ENCODE data around the gene NDUFA11.
"Not testable (repeated sequence)": the region's sequence is repeated elsewhere in the genome, so short reads cannot be mapped to it uniquely, and the experiment has no call there.

The NDUFA11 gene

GRCh38 chr19:5891572-5891937 lies 12.0 kb downstream of the NDUFA11 start:
- H2AFZ ChIP-seq (ENCODE audit: low read length), result no peak overlapping the region
- H3K4me2 ChIP-seq (ENCODE audit: low read depth, low read length, poor library complexity, severe bottlenecking), result no peak overlapping the region
- H3K4me3 ChIP-seq (ENCODE audit: low read length, poor library complexity, severe bottlenecking), result no peak overlapping the region
- H3K9me2 ChIP-seq (replicated peaks; ENCODE audit: low read depth, low read length), result no peaks in the 10 kb centered on the region
- TF ChIP-seq CTCF (conservative IDR thresholded peaks at IDR 0.05; ENCODE audit: low read length) (no peak), EZH2phosphoT487 (IDR thresholded peaks at IDR 0.05; ENCODE audit: borderline replicate concordance) (no peak)
- H3K27me3 ChIP-seq (ENCODE audit: insufficient read depth, low read length, poor library complexity, severe bottlenecking), result no peaks in the 10 kb centered on the region
- H3K36me3 ChIP-seq (ENCODE audit: insufficient read depth, low read length), result peaks cover 13% of the 10 kb centered on the region; the same call in 1 of the 2 replicates
- H4K20me1 ChIP-seq (ENCODE audit: insufficient read depth, low read length, poor library complexity, severe bottlenecking), result no peaks in the 10 kb centered on the region
- H3K4me1 ChIP-seq (ENCODE audit: insufficient read depth, low read length, poor library complexity, severe bottlenecking), result no peaks in the 10 kb centered on the region
- no peaks in the 10 kb centered on the region for H3K9me3 ChIP-seq (ENCODE audit: insufficient read depth, low read depth, low read length)
- no peak overlapping the region for H3K9ac ChIP-seq (ENCODE audit: low read depth, low read length, poor library complexity, severe bottlenecking)
- H3F3A ChIP-seq (ENCODE audit: low read depth), result no peaks in the 10 kb centered on the region
- no peaks in the 10 kb centered on the region for H3K79me2 ChIP-seq (ENCODE audit: insufficient read depth, low read length)

DNA sequence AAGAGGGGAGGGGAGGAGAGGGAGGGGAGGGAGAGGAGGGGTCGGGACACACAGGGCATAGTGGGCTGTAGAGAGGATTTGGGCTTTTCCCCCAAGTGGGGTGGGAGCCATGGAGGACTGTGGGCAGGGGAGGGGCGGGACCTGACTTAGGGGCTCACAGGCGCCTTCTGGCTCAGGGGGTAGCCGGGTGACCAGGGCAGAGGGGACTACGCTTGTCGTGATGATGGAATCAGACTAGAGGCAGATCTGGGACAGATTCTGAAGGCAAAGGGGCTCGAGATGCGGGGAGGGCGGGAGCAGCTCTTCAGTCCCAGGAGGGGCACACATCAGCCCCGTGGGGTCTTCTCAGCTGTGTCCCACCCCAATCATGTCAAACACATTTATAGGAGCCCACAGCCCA lies 13.5 kb downstream of the NDUFA11 start:
- H3K9ac ChIP-seq (ENCODE audit: low read depth, low read length, poor library complexity, severe bottlenecking), result no peak overlapping the region
- no peak overlapping the region for H3K4me3 ChIP-seq (ENCODE audit: low read length, poor library complexity, severe bottlenecking)
- H3K79me2 ChIP-seq (ENCODE audit: insufficient read depth, low read length), result no peaks in the 10 kb centered on the region
- no peak overlapping the region for H3K4me2 ChIP-seq (ENCODE audit: low read depth, low read length, poor library complexity, severe bottlenecking)
- no peaks in the 10 kb centered on the region for H3K4me1 ChIP-seq (ENCODE audit: insufficient read depth, low read length, poor library complexity, severe bottlenecking)
- H4K20me1 ChIP-seq (ENCODE audit: insufficient read depth, low read length, poor library complexity, severe bottlenecking), result no peaks in the 10 kb centered on the region
- TF ChIP-seq CTCF (conservative IDR thresholded peaks at IDR 0.05; ENCODE audit: low read length) (no peak), EZH2phosphoT487 (IDR thresholded peaks at IDR 0.05; ENCODE audit: borderline replicate concordance) (no peak)
- no peaks in the 10 kb centered on the region for H3K27me3 ChIP-seq (ENCODE audit: insufficient read depth, low read length, poor library complexity, severe bottlenecking)
- H3K9me2 ChIP-seq (replicated peaks; ENCODE audit: low read depth, low read length), result no peaks in the 10 kb centered on the region
- peaks cover under 1% of the 10 kb centered on the region; the same call in 1 of the 2 replicates for H3K36me3 ChIP-seq (ENCODE audit: insufficient read depth, low read length)
- H3K9me3 ChIP-seq (ENCODE audit: insufficient read depth, low read depth, low read length), result no peaks in the 10 kb centered on the region
- no peak overlapping the region for H2AFZ ChIP-seq (ENCODE audit: low read length)
- H3F3A ChIP-seq (ENCODE audit: low read depth), result no peaks in the 10 kb centered on the region

- no peaks in the 10 kb centered on the region for H3K27me3 ChIP-seq (ENCODE audit: insufficient read depth, low read length, poor library complexity, severe bottlenecking)
- H3K9ac ChIP-seq (ENCODE audit: low read depth, low read length, poor library complexity, severe bottlenecking), result no peak overlapping the region
- H3K4me2 ChIP-seq (ENCODE audit: low read depth, low read length, poor library complexity, severe bottlenecking), result no peak overlapping the region
- no peaks in the 10 kb centered on the region for H3K9me2 ChIP-seq (replicated peaks; ENCODE audit: low read depth, low read length)
- H2AFZ ChIP-seq (ENCODE audit: low read length), result no peak overlapping the region
- H4K20me1 ChIP-seq (ENCODE audit: insufficient read depth, low read length, poor library complexity, severe bottlenecking), result no peaks in the 10 kb centered on the region
- H3K36me3 ChIP-seq (ENCODE audit: insufficient read depth, low read length), result no peaks in the 10 kb centered on the region
- no peaks in the 10 kb centered on the region for H3K79me2 ChIP-seq (ENCODE audit: insufficient read depth, low read length)
- no peak overlapping the region for H3K4me3 ChIP-seq (ENCODE audit: low read length, poor library complexity, severe bottlenecking)
- H3K4me1 ChIP-seq (ENCODE audit: insufficient read depth, low read length, poor library complexity, severe bottlenecking), result no peaks in the 10 kb centered on the region
- H3K9me3 ChIP-seq (ENCODE audit: insufficient read depth, low read depth, low read length), result no peaks in the 10 kb centered on the region
- TF ChIP-seq EZH2phosphoT487 (IDR thresholded peaks at IDR 0.05; ENCODE audit: borderline replicate concordance) (no peak), CTCF (conservative IDR thresholded peaks at IDR 0.05; ENCODE audit: low read length) (no peak)
- H3F3A ChIP-seq (ENCODE audit: low read depth), result no peaks in the 10 kb centered on the region
Observed at GRCh38 chr19:5889288-5889971, 14.2 kb downstream of the NDUFA11 start.

DNA sequence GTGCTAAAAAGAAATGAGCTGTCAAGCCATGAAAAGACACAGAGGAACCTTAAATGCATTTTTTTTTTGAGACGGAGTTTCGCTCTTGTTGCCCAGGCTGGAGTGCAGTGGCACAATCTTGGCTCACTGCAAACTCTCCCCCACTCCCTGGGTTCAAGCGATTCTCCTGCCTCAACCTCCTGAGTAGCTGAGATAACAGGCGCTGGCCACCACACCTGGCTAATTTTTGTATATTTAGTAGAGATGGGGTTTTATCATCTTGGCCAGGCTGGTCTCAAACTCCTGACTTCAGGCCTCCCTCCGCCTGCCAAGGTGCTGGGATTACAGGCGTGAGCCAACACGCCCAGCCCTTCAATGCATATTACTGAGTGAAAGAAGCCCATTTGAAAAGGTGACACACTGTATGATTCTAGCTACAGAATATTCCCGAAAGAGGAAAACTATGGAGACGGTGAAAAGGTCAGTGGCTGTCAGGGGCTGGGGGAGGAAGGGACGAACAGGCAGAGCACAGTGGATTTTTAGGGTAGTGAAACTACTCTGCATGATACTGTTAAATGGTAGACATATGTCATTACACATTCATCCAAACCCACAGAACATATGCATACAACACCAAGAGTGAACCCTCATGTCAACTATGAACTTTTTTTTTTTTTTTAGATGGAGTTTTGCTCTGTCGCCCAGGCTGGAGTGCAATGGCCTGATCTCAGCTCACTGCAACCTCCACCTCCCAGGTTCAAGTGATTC lies 19.4 kb downstream of the NDUFA11 start:
- H3K27me3 ChIP-seq (ENCODE audit: insufficient read depth, low read length, poor library complexity, severe bottlenecking); H3K9ac ChIP-seq (ENCODE audit: low read depth, low read length, poor library complexity, severe bottlenecking); H4K20me1 ChIP-seq (ENCODE audit: insufficient read depth, low read length, poor library complexity, severe bottlenecking); H3K36me3 ChIP-seq (ENCODE audit: insufficient read depth, low read length); H3K4me3 ChIP-seq (ENCODE audit: low read length, poor library complexity, severe bottlenecking); H3K4me2 ChIP-seq (ENCODE audit: low read depth, low read length, poor library complexity, severe bottlenecking); H3K9me3 ChIP-seq (ENCODE audit: insufficient read depth, low read depth, low read length); H3F3A ChIP-seq (ENCODE audit: low read depth); H3K79me2 ChIP-seq (ENCODE audit: insufficient read depth, low read length); H3K4me1 ChIP-seq (ENCODE audit: insufficient read depth, low read length, poor library complexity, severe bottlenecking); H2AFZ ChIP-seq (ENCODE audit: low read length); H3K9me2 ChIP-seq (replicated peaks; ENCODE audit: low read depth, low read length): not testable (repeated sequence)

DNA sequence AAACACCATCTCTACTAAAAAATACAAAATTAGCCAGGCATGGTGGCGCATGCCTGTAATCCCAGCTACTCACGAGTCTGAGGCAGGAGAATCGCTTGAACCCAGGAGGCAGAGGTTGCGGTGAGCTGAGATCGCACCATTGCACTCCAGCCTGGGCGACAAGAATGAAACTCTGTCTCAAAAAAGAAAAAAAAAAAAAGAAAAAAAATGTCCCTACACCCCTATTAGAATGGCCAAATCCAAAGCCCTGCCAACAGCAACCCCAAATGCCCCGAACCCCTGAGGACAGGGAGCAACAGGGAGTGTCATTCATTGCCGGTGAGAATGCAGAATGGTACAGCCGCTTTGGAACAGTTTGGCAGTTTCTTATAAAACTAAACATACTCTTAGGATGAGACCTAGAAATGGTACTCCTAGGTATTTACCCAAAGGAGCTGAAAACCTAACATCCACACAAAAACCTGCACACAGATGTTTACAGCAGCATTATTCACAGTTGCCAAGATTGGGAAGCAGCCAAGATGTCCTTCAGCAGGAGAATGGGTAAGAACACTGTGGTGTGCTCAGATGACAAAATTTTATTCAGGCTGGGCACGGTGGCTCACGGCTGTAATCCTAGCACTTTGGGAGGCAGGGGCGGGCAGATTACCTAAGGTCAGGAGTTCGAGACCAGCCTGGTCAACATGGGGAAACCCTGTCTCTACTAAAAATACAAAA lies 20.3 kb downstream of the NDUFA11 start:
- not testable (repeated sequence) for H3K4me1 ChIP-seq (ENCODE audit: insufficient read depth, low read length, poor library complexity, severe bottlenecking); H3K4me2 ChIP-seq (ENCODE audit: low read depth, low read length, poor library complexity, severe bottlenecking); H3F3A ChIP-seq (ENCODE audit: low read depth); H2AFZ ChIP-seq (ENCODE audit: low read length); H3K9me2 ChIP-seq (replicated peaks; ENCODE audit: low read depth, low read length); H4K20me1 ChIP-seq (ENCODE audit: insufficient read depth, low read length, poor library complexity, severe bottlenecking); H3K9ac ChIP-seq (ENCODE audit: low read depth, low read length, poor library complexity, severe bottlenecking); H3K79me2 ChIP-seq (ENCODE audit: insufficient read depth, low read length); H3K36me3 ChIP-seq (ENCODE audit: insufficient read depth, low read length); H3K27me3 ChIP-seq (ENCODE audit: insufficient read depth, low read length, poor library complexity, severe bottlenecking); H3K9me3 ChIP-seq (ENCODE audit: insufficient read depth, low read depth, low read length); H3K4me3 ChIP-seq (ENCODE audit: low read length, poor library complexity, severe bottlenecking)

All from Loucy (cell line).